Esophagus muscularis mucosa (tissue), 3 donors: ENCODE results near the gene EHD4.

Experiments used
- POLR2A ChIP-seq: fragments of 450-650 bp; IDR thresholded peaks from one replicate; pipeline ENCODE4 v1.6.1; 2017; ENCODE audit warnings: antibody characterized with exemption, moderate library complexity, mild to moderate bottlenecking, low read depth
- TF ChIP-seq, protein P1 (sequence below), 3 experiments: fragments of 200-600 bp in 2 of 3; fragments of 450-650 bp in 1 of 3; sonication (generic) in 2 of 3; IDR thresholded peaks; one replicate each; pipeline ENCODE4 v1.5.1; 2017 to 2019; ENCODE audit warnings: antibody characterized with exemption in 3 of 3, mild to moderate bottlenecking in 2 of 3, moderate library complexity in 1 of 3

DNA sequence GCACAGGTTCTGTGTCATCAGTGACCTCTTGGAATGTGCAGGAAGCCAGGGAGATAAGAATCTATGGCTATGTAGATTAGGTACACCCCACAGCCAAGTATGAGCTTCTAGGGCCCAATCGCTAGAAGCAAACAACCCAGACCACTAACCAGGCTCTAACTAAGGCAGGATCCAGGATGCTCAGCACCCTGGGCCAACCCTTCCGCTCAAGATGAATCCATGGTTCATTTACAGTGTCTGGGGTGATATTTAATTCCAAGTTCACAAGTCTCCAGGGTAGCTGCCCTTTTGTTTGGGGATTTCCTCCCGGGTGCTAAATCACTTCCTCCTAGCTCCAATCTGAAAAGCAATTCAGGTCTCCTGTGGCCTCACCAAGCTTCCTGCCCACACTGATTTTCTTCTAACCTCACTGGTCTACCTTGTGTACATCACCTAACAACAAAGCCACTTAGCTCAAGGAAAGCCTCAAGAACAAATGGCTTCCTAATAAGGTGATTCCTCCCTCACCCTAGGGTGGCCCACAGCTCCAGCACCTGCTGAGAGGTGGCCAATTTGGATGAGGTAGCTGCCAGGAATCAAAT lies 2.4 kb downstream of the EHD4 start:
- TF ChIP-seq POLR2A: no peak
- TF ChIP-seq, protein P1, sequence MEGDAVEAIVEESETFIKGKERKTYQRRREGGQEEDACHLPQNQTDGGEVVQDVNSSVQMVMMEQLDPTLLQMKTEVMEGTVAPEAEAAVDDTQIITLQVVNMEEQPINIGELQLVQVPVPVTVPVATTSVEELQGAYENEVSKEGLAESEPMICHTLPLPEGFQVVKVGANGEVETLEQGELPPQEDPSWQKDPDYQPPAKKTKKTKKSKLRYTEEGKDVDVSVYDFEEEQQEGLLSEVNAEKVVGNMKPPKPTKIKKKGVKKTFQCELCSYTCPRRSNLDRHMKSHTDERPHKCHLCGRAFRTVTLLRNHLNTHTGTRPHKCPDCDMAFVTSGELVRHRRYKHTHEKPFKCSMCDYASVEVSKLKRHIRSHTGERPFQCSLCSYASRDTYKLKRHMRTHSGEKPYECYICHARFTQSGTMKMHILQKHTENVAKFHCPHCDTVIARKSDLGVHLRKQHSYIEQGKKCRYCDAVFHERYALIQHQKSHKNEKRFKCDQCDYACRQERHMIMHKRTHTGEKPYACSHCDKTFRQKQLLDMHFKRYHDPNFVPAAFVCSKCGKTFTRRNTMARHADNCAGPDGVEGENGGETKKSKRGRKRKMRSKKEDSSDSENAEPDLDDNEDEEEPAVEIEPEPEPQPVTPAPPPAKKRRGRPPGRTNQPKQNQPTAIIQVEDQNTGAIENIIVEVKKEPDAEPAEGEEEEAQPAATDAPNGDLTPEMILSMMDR (IDR thresholded peaks at IDR 0.05): no peak
